Right atrium auricular region (tissue), 2 donors: ENCODE results near the gene HPSE2. TPM values are rescaled to one million over a fixed set of nuclear protein-coding genes. Genes with fewer than 3 reads are reported as not detected.

Source experiments
- DNase-seq: peaks from one replicate; pipeline ENCODE4 v3.0.0-alpha.2; 2019; ENCODE audit warnings: low spot score
- H3K27ac ChIP-seq, 2 donors: fragments of 200-600 bp; sonication (generic); 1 replicate in 1 of 2; 2 replicates in 1 of 2; pipeline ENCODE4 v1.5.1; 2016 to 2019
- H3K27me3 ChIP-seq, 2 donors: fragments of 200-600 bp; sonication (generic); one replicate each; pipeline versions ENCODE4 v1.5.1 to v1.6.0; 2017 to 2019
- H3K36me3 ChIP-seq: fragments of 200-600 bp; sonication (generic); one replicate; pipeline ENCODE4 v1.5.1; 2016
- H3K4me1 ChIP-seq, 2 donors: fragments of 200-600 bp; sonication (generic); one replicate each; pipeline versions ENCODE4 v1.5.1 to v1.6.0; 2017 to 2019
- H3K4me3 ChIP-seq, 2 donors: fragments of 200-600 bp; sonication (generic); 1 replicate in 1 of 2; 2 replicates in 1 of 2; pipeline ENCODE4 v1.5.1; 2017 to 2019; ENCODE audit warnings: mild to moderate bottlenecking in 1 of 2, moderate library complexity in 1 of 2
- H3K9me3 ChIP-seq, 2 donors: fragments of 200-600 bp; sonication (generic); one replicate each; pipeline ENCODE4 v1.5.1; 2019
- total RNA-seq, 2 donors: library from RNA; depleted of rRNA; stranded (reverse); fragments of >200 nt; gene quantifications; one replicate each; pipeline ENCODE4 v1.1.0, GENCODE V29; 2016
- TF ChIP-seq, protein P1 (sequence below), 2 donors: fragments of 200-600 bp; sonication (generic); IDR thresholded peaks; one replicate each; pipeline ENCODE4 v1.5.1; 2019; ENCODE audit warnings: antibody characterized with exemption in 2 of 2

Gene HPSE2
- total RNA-seq, 2 donors from 2014 or later, result not detected

DNA sequence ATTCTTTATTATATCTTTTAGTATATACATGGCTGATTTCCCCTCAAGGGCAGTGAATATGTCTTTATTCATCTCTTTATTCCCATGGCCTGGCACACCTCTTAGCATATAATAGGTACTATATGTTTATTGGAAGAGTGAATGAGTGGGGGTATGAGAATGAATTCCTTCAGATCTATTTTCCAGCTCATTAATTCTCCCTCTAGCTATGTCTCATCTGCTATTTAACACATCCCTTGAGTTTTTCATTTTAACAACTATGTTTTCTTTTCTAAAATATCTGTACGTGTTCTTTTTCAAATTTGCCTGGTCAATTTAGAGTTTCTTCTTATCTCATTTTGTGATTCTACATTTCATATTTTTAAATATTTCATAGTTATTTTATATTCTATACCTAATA is 803.3 kb downstream of the HPSE2 start:
- Histone ChIP-seq H3K4me1 (peaks cover 0 to 5% of the 10 kb centered on the region in 2 donors), H3K27ac (no peak overlapping the region), H3K36me3 (peaks cover 65% of the 10 kb centered on the region), H3K4me3 (no peak overlapping the region), H3K27me3 (no peaks in the 10 kb centered on the region), H3K9me3 (peaks cover 0 to 7% of the 10 kb centered on the region in 2 donors)
- TF ChIP-seq, protein P1, sequence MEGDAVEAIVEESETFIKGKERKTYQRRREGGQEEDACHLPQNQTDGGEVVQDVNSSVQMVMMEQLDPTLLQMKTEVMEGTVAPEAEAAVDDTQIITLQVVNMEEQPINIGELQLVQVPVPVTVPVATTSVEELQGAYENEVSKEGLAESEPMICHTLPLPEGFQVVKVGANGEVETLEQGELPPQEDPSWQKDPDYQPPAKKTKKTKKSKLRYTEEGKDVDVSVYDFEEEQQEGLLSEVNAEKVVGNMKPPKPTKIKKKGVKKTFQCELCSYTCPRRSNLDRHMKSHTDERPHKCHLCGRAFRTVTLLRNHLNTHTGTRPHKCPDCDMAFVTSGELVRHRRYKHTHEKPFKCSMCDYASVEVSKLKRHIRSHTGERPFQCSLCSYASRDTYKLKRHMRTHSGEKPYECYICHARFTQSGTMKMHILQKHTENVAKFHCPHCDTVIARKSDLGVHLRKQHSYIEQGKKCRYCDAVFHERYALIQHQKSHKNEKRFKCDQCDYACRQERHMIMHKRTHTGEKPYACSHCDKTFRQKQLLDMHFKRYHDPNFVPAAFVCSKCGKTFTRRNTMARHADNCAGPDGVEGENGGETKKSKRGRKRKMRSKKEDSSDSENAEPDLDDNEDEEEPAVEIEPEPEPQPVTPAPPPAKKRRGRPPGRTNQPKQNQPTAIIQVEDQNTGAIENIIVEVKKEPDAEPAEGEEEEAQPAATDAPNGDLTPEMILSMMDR (IDR thresholded peaks at IDR 0.05), result no peak
- DNase-seq, result no peak

- H3K9me3 ChIP-seq, result peaks cover 0 to 7% of the 10 kb centered on the region in 2 donors
- no peak overlapping the region for H3K4me3 ChIP-seq
- peaks cover 0 to 5% of the 10 kb centered on the region in 2 donors for H3K4me1 ChIP-seq
- H3K27ac ChIP-seq, result peak overlapping the region in 1 of 2 donors; percentile 72
- no peaks in the 10 kb centered on the region for H3K27me3 ChIP-seq
- TF ChIP-seq, protein P1 (IDR thresholded peaks at IDR 0.05), result no peak
- H3K36me3 ChIP-seq, result peaks cover 72% of the 10 kb centered on the region
- DNase-seq, result no peak
These were observed 804.6 kb downstream of the HPSE2 start for GRCh38 chr10:98431016-98431415.

DNA sequence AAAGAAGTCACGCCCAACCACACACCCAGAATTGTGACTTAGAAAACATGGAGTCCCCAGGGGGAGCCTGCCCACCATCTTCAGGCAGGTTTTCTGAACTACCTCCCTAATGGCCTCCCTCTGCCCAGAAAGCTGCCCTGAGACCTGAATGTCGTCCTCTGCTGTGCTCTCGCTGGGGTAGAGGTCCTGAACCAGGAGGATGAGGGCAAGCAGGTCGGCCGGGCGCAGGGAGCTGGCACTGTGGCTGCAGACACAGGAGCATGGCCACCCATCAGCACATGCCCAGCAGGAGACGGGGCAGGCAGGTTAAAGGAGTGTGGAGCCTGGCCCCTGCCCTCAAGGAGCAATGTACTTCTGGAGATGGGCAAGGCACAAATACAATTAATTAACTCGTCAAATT is 805.2 kb downstream of the HPSE2 start:
- peaks cover 68% of the 10 kb centered on the region for H3K36me3 ChIP-seq
- H3K27ac ChIP-seq, result peak overlapping the region in 1 of 2 donors; percentile 72
- DNase-seq, result no peak
- no peaks in the 10 kb centered on the region for H3K27me3 ChIP-seq
- TF ChIP-seq, protein P1 (IDR thresholded peaks at IDR 0.05), result no peak
- H3K4me1 ChIP-seq, result peaks cover 0 to 5% of the 10 kb centered on the region in 2 donors
- H3K9me3 ChIP-seq, result peaks cover 0 to 7% of the 10 kb centered on the region in 2 donors
- no peak overlapping the region for H3K4me3 ChIP-seq

- Histone ChIP-seq H3K36me3 (peaks cover 58% of the 10 kb centered on the region), H3K4me1 (peaks cover 0 to 5% of the 10 kb centered on the region in 2 donors), H3K4me3 (no peak overlapping the region), H3K27me3 (no peaks in the 10 kb centered on the region), H3K27ac (no peak overlapping the region), H3K9me3 (peaks cover 0 to 7% of the 10 kb centered on the region in 2 donors)
- no peak for DNase-seq
- TF ChIP-seq, protein P1 (IDR thresholded peaks at IDR 0.05), result no peak
These were observed 806.2 kb downstream of the HPSE2 start for GRCh38 chr10:98429320-98430072.

DNA sequence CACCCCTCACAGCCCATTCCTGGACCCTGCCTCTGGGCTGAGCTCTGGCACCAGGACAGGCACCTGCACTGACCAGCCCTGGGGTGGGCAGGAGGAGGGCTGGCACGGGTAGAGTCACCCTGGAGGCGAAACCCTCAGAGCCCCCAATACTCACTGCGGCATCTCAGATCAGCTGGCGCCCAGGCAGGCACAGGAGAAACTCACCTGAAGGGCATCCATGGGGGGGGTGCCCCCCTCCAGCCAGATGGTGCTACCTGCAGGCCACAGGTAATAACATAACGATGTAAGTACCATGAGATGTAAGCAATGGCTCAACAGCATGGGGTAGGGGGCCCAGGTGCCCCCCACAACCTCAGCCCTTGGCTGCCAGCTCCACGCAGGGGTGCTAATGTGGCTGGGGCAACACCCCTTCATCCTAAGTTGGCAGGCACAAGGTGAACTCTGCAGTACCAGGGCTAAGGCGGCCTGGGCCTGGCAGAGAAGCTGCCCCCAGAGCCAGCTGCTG is 808.6 kb downstream of the HPSE2 start:
- H3K4me3 ChIP-seq, result no peak overlapping the region
- H3K27ac ChIP-seq, result no peak overlapping the region
- no peaks in the 10 kb centered on the region for H3K27me3 ChIP-seq
- TF ChIP-seq, protein P1 (IDR thresholded peaks at IDR 0.05), result no peak
- peaks cover 42% of the 10 kb centered on the region for H3K36me3 ChIP-seq
- H3K9me3 ChIP-seq, result no peaks in the 10 kb centered on the region
- H3K4me1 ChIP-seq, result peaks cover 0 to 5% of the 10 kb centered on the region in 2 donors
- DNase-seq, result peak; percentile 55
